Melanocyte of skin (primary cell): ENCODE data around the gene OR8H3. TPM values are rescaled to one million over a fixed set of nuclear protein-coding genes. Genes with fewer than 3 reads are reported as not detected.

ENCODE experiments used
- small RNA-seq, 2 donors: library from RNA; depleted of rRNA; stranded (forward); fragments of <200 nt; gene quantifications; one replicate each; pipeline ENCODE3, GENCODE V24; 2012
- total RNA-seq, 2 donors: library from RNA; depleted of rRNA; stranded (reverse); fragments of >200 nt; gene quantifications; 2 replicates each; pipeline ENCODE4 v1.2.3, GENCODE V29; 2012

The OR8H3 gene
- not detected for total RNA-seq

GRCh38 chr11:56122073-56122472 is at the start of gene OR8H3:
TSS of gene OR8H3 (plus strand) at chr11:56122373. CDS start at chr11:56122373, 0 bp downstream.

GRCh38 chr11:56093008-56093407 is 29.2 kb upstream of the OR8H3 start, which contains the start of gene OR8I2:
TSS of gene OR8I2 (plus strand) at chr11:56093308. CDS start at chr11:56093308, 0 bp downstream.

GRCh38 chr11:56103210-56103737 is 18.9 kb upstream of the OR8H3 start, which contains the start of gene OR8H2:
TSS of gene OR8H2 (plus strand) at chr11:56103687. CDS start at chr11:56105043, 1,356 bp downstream.

GRCh38 chr11:56140151-56140661 is 18.0 kb downstream of the OR8H3 start, which contains the start of gene OR8J3:
TSS of gene OR8J3 (minus strand) at chr11:56140201. CDS start at chr11:56137718, 2,483 bp downstream.

GRCh38 chr11:56160217-56160616 is 38.0 kb downstream of the OR8H3 start, which contains the start of gene OR8K5:
TSS of gene OR8K5 (minus strand) at chr11:56160317. CDS start at chr11:56160317, 0 bp downstream.

Small RNAs within 50 kb of the gene (small RNA-seq; reads per million reads assigned to genes)
- 0 reads per million in 2 donors for gene OR8I4P

Other genes with a start within 250 kb of the OR8H3 start
- gene TRIM51, start 239.1 kb upstream of the OR8H3 start, total RNA-seq, result 1 to 10 TPM; 1.3 to 2.8 TPM
- not detected for gene OR5W2, start 207.8 kb upstream of the OR8H3 start, total RNA-seq
- gene OR5I1, start 186.0 kb upstream of the OR8H3 start, total RNA-seq, result not detected
- not detected for gene OR10AG1, start 152.4 kb upstream of the OR8H3 start, total RNA-seq
- not detected for gene OR5F1, start 127.7 kb upstream of the OR8H3 start, total RNA-seq
- gene OR5AS1, start 94.7 kb upstream of the OR8H3 start, total RNA-seq, result not detected
- not detected for gene OR8I2, start 29.1 kb upstream of the OR8H3 start, total RNA-seq
- gene OR8H2, start 18.7 kb upstream of the OR8H3 start, total RNA-seq, result not detected
- gene OR8J3, start 17.8 kb downstream of the OR8H3 start, total RNA-seq, result not detected
- not detected for gene OR8K5, start 37.9 kb downstream of the OR8H3 start, total RNA-seq
- not detected for gene OR5J2, start 54.2 kb downstream of the OR8H3 start, total RNA-seq
- not detected for gene OR5T2, start 111.9 kb downstream of the OR8H3 start, total RNA-seq
- gene OR5T3, start 129.9 kb downstream of the OR8H3 start, total RNA-seq, result not detected
- not detected for gene OR5T1, start 151.8 kb downstream of the OR8H3 start, total RNA-seq
- gene OR8H1, start 169.9 kb downstream of the OR8H3 start, total RNA-seq, result not detected
- under 1 TPM in 1 of 2 donors, not detected in 1; 0.33 TPM for gene OR8K3, start 192.8 kb downstream of the OR8H3 start, total RNA-seq
- not detected for gene OR8K1, start 223.7 kb downstream of the OR8H3 start, total RNA-seq
- not detected for gene OR8J1, start 231.9 kb downstream of the OR8H3 start, total RNA-seq